NCI-H82 (cell line): ENCODE results near the gene TCF19.
"Not testable (repeated sequence)": the region's sequence is repeated elsewhere in the genome, so short reads cannot be mapped to it uniquely, and the experiment has no call there.

Experiments used
- DNase-seq: peaks from one replicate; lab custom pipeline; 2025; lab: John Stamatoyannopoulos, UW

TCF19 gene

GRCh38 chr6:31162463-31163165, 4.2 kb downstream of the TCF19 start:
- no peak for DNase-seq

- no peak for DNase-seq
These were observed 5.5 kb downstream of the TCF19 start for GRCh38 chr6:31163922-31164321.

GRCh38 chr6:31164475-31165063, 6.2 kb downstream of the TCF19 start:
- not testable (repeated sequence) for DNase-seq

GRCh38 chr6:31165064-31165832, 6.9 kb downstream of the TCF19 start:
- peak; percentile 72 for DNase-seq

- no peak for DNase-seq
These were observed 7.6 kb downstream of the TCF19 start for GRCh38 chr6:31165986-31166385.

- DNase-seq, result peak; percentile 44
These were observed 10.2 kb downstream of the TCF19 start for GRCh38 chr6:31168606-31169005.

- DNase-seq, result peak; percentile 56
These were observed 10.9 kb downstream of the TCF19 start for GRCh38 chr6:31169123-31169857.

GRCh38 chr6:31169858-31170599, 11.6 kb downstream of the TCF19 start:
- DNase-seq, result not testable (repeated sequence)

- no peak for DNase-seq
These were observed 12.2 kb downstream of the TCF19 start, which contains the start of gene POU5F1 for GRCh38 chr6:31170600-31170881. POU5F1 (minus strand) TSS chr6:31170682; CDS start chr6:31170620, 62 bp downstream.

- DNase-seq, result no peak
These were observed 12.7 kb downstream of the TCF19 start for GRCh38 chr6:31170987-31171671.

GRCh38 chr6:31171931-31172905, 13.8 kb downstream of the TCF19 start:
- DNase-seq, result no peak

GRCh38 chr6:31172973-31173384, 14.6 kb downstream of the TCF19 start:
- no peak for DNase-seq

- no peak for DNase-seq
These were observed 15.0 kb downstream of the TCF19 start for GRCh38 chr6:31173406-31173805.

- no peak for DNase-seq
These were observed 16.0 kb downstream of the TCF19 start for GRCh38 chr6:31174378-31174777.

GRCh38 chr6:31175971-31176370, 17.6 kb downstream of the TCF19 start:
- no peak for DNase-seq

GRCh38 chr6:31178143-31179041, 20.0 kb downstream of the TCF19 start:
- no peak for DNase-seq

GRCh38 chr6:31179042-31179386, 20.6 kb downstream of the TCF19 start:
- no peak for DNase-seq

- DNase-seq, result no peak
These were observed 21.5 kb downstream of the TCF19 start for GRCh38 chr6:31179896-31180295.

- no peak for DNase-seq
These were observed 22.1 kb downstream of the TCF19 start for GRCh38 chr6:31180500-31180899.
